Globus pallidus (tissue), 1 donor: ENCODE data around the gene CHTF8.
A peak's percentile ranks its signal among the peaks of the same experiment; 100 is the strongest.
"Not testable (repeated sequence)": the region's sequence is repeated elsewhere in the genome, so short reads cannot be mapped to it uniquely, and the experiment has no call there.

Source experiments
- DNase-seq: peaks from one replicate; pipeline ENCODE4 v3.0.0-alpha.2; 2015; ENCODE audit warnings: low spot score

The CHTF8 gene, protein sequence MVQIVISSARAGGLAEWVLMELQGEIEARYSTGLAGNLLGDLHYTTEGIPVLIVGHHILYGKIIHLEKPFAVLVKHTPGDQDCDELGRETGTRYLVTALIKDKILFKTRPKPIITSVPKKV

DNA sequence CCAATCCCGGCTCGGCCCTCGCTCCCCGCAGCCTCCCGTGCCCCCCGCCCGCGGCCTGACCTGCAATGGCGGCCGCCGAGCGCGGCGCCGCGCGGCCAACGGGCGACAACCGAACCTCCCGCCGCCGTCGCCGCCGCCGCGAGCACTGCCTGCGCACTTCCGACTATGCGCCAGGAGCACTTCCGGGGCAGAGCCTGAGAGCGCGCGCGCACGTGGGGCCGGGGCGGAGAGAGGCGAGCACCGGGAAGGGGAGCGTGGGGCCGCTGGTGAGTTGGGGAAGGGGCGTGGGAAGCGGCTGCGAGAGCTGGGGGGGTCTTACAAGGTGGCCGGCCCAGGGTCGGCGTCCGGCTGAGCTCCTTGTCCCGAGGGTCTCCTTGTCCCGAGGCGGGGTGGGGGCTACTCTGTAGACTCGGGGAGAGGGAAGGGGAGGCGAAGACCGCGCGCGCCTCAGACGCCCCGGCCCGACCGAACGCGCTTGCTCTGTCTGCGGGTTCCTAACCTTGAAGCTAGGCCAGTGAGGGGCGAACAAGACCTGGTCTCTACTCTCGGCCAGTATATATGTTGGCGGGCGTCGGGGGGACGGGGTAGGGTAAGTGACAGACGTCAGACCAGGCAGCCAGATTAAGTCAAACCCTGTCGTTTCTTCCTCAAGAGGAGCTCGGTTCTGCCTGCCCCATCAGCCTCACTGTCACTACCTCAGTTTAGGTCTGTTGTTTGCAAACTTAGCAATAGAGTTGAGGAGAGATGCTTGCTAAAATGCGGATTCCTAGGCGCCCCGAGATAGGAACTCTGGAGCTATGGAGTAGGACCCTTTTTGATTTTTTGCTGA lies at the start of gene CHTF8, which contains the start of gene UTP4:
TSS of gene CHTF8 (minus strand) at position 165 of the 829 bp plus-strand sequence. CDS start 11,130 bp downstream, outside the sequence.
TSS of gene UTP4 (plus strand) at position 226 of the 829 bp plus-strand sequence. CDS start 811 bp downstream, outside the sequence.
- peak; percentile 76 for DNase-seq

DNA sequence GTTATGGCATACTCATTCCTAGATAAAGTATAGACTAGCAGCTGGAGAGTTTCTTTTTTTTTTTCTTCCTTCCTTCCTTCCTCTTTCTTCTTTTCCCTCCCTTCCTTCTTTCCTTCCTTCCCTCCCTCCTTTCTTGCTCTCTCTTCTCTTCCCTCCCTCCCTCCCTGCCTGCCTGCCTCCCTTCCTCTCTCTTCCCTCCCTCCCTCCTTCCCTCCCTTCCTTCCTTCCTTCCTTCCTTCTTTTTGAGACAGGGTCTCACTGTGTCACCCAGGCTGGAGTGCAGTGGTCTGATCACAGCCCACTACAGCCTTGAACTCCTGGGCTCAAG lies 47.6 kb upstream of the CHTF8 start:
- DNase-seq = no peak

DNA sequence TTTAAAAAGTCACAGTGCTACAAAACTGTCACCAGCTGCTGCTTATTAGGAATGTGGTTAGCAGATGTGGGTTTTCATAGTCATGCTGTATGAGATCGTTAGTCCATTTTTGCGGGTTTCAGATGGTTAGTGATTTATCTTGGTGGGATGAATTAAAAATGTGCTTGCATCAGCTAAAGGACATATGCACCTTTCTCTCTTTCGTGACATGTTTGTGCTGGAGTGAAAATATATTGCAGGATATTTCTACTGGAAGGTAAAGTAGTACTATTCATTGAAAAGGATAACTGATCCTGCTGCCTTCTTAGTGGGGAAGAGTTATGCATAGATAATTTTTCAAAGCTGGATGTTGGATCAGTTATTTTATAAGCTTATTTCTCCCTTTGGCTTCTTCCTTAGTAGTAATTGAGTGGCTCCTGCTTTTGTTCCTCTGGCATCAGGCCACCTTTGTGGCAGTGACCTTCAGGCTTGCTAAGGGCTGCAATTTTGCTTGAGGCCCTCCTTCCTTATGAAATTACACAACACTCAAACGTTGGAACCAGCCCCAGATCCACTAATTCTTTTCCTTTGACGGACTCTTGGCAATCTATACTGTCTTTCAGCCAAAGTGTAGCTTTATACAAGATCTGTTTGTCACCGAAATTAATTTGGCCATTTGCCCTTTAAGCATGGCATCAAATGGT lies 47.1 kb upstream of the CHTF8 start:
- peak; percentile 26 for DNase-seq

DNA sequence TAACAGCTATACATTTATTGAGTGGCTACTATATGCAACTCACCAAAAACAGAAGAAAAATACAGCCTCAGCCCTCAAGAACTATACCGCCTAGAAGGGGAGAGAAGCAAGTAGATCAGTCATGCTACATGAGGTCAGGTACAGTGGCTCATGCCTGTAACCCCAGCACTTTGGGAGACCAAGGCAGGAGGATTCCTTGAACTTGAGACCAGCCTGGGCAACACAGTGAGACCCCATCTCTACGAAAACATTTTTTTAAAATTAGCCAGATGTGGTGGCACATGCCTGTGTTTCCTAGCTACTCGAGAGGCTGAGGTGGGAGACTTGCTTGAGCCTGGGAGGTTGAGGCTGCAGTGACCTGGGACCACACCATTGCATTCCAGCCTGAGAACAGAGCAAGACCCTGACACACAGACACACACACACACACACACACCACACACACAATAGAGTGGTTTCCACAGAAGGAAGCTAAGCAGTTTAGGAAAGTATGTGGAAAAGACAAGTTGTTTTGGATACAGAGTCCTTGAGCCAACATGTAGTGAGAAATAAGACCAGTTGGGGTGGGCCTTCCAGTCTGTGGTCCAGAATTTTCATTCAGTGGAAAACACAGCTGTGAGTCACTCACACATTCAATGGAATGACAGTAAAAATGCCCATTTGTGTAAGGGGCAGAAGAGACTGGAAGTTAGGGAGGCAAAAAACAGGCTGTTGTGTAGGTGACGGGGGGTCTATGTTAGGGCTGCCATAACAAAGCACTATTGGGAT lies 43.8 kb upstream of the CHTF8 start:
- no peak for DNase-seq

DNA sequence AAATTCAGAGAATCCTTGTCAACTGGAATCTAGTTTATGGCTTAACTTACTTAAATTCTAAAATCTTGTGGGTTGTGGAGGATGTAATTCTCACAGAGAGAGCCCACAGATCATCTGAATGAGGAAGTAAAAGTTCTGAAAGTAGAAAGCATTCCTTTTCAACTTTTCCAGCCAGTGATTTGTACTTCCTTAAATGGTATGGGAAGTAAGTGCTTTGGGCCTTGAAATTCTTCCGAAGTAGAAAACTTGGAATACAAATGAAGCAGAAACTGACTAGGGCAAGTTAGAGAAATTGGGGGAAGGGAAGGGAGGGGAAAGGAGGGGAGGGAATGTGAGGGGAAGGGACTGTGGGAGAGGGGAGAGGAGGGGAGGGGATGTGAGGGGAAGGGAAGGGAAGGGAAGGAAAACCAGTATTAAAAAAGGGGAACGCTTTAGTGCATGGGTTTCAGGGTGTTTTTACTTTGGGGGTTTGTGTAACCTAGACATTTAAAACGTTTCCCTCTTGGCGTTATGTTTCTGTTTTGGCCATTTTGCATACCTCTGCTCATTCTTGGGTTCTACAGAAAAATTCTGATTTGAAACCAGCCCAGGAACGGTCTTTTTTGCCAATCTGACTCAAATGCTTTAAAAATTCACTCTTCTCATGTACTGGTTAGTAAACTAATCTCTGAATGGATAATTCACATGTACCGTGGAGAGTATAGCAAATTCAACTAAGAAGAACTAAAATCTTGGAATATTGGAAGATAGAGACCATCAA lies 39.1 kb upstream of the CHTF8 start:
- peak; percentile 27 for DNase-seq

DNA sequence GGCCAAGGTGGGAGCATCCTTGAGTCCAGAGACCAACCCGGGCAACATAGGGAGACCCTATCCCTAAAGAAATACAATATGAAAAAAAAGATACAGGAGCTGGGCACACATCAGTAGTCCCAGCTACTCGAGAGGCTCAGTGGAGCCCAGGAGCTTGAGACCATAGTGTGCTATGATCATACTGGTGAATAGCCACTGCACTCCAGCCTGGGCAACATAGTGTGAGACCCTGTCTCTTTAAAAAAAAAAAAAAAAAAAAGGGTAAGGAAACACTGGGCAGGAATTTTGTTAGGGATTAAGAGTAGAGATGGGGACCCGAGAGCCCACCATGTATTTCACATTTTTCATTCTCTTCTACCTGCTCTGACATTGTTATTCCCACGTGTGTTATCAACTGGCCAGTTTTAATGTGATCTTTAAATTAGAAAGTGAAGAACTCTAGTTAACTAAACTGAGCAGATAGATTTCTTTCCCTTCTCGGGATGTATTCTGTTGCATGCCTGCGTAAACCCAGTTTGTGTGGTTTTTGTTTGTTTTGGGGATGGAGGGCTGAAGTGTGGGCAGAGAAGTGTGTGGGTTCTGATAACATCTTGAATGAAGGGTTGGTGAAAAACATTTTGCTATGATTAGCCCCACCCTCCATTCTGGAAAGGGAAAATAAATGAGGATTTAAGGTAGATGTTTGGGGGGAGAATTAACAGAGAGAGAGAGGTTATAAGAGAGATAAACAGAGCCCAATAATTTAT lies 37.4 kb upstream of the CHTF8 start:
- DNase-seq = no peak

DNA sequence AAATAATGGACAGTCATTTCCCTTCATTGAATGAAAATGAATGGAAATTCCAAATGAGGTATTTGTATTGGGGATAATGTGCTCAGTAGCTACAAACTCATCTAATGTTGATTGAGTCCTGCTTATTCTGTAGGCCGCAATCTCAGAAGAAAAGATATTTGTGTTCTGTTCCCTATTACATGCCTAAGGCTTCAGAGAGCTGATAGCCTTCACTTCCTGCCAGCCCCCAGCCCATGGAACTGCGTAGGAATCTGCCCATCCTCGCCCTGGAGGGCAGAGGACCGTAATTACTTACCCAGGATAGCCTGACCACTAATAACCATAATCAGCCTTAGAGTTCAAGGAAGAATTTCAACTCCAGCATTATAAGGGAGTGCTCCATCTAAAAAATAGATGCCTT lies 36.7 kb upstream of the CHTF8 start:
- DNase-seq = no peak

DNA sequence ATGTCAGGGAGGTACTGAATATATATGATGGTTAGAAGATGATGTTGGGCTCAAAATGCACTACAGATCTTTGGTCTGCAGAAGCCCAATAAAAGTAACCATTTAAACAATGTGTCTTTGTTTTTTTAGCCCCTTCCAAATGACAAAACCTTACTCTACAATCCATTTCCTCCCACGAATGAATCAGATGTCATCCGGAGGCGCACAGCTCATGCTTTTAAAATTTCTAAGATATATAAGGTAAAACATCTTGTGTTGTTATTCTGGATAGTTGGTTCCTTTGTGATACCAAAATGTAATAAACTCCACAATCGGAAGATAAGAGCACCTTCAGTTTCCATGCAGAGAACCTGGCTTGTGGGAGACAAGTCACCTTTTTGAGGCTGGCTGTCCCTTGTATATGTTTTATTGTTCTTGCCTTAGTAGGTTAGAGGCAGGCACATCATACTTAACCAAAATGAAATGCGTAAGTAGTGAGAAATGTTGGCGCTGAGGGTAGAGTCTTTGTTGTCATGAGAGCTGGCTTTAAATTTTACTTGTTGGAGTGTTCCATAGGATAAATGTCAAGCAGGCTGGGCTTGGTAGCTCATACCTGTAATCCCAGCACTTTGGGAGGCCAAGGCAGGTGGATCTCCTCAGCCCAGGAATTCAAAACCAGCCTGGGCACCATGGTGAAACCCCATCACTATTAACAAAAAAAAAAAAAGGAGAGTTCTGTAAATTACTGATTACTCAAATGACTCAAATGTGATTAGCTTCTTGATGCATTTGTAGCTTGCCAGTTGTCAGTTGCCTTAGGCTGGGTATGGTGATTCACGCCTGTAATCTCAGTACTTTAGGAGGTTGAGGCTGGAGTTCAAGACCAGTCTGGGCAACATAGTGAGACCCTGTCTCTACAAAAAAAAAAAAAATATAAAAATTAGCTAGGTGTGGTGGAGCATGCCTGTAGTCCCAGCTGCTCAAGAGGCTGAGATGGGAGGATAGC lies 34.9 kb upstream of the CHTF8 start:
- no peak for DNase-seq

DNA sequence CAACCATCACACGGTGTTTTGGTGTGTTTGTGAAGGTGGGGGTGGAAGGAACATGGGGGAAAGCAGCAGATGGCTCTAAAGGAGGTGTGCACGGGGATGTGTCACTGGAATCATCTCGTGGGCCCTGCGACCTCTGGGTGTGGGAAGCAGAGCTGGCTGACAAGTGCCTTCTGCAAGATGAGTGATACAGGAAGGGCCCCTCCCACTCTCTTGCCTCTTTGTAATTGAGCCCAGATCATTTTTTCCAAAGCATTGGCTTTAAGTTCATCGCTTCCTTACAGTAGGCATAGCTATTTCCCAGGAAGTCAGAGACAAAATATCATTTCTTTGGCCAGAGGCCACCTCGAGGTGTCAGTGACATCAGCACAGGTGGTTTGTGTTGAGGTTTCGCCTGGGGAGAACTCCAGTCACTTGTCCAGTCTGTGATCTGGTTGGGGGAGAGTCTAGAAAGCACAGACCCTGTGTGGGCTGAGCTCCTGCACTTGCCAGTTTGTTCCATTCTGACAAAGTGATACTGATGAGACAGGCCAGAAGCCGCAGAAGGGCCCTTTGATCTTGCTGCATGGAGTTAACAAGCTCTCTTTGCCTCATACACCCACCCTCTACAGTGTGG lies 33.9 kb upstream of the CHTF8 start:
- no peak for DNase-seq

DNA sequence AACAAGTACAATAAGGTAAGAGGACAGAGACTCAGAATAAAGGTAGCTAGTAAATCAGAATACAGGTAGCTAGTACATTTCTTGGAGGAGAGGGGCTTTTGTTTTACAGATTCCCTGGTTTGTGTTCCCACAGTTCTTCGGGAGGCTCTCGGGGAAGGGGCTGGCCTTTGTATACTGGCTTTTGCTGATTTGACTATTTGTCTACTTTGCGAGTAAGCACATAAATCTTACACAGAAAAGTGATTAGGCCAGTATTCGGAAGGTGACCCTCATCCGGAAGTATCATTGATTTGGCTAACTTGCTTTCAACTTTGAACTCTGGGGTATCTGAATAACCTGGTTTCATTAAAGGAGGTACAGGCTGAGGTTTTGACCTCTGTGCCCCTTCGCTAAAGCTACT lies 33.2 kb upstream of the CHTF8 start:
- no peak for DNase-seq

DNA sequence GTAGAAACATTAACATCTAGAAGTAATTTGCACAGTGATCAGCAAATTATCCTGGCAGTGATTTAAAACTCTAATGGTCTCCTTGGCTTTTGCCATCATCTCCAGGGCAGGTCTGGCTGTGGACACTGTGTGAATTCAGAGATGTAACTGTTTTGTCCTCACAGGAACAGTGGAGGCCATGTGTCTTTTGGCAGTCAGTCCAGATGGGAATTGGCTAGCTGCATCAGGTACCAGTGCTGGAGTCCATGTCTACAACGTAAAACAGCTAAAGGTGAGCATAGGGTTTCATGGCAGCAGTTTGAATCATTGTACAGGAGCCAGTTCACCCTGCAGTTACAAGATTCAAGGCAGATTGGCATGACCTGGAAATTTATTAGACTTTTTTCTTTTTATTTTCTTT lies 27.8 kb upstream of the CHTF8 start:
- no peak for DNase-seq

DNA sequence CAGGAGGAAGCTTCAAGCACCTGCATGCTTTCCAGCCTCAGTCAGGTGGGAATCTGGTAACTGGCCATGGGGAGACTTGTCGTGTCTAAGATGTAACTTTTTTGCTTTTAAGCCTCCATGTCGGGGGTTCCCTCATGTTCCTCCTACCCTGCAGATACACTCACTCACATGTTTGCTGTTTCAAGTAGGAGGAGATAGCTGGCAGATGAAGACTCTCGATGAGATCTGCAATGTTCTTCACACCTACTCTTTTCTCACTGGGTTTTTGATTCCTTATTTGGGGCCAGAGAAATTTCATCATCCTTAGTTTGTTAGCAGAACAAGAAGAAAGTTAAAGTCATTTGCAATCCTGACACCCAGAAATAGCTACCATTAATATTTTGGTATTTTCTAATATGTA lies 24.8 kb upstream of the CHTF8 start:
- DNase-seq = no peak

DNA sequence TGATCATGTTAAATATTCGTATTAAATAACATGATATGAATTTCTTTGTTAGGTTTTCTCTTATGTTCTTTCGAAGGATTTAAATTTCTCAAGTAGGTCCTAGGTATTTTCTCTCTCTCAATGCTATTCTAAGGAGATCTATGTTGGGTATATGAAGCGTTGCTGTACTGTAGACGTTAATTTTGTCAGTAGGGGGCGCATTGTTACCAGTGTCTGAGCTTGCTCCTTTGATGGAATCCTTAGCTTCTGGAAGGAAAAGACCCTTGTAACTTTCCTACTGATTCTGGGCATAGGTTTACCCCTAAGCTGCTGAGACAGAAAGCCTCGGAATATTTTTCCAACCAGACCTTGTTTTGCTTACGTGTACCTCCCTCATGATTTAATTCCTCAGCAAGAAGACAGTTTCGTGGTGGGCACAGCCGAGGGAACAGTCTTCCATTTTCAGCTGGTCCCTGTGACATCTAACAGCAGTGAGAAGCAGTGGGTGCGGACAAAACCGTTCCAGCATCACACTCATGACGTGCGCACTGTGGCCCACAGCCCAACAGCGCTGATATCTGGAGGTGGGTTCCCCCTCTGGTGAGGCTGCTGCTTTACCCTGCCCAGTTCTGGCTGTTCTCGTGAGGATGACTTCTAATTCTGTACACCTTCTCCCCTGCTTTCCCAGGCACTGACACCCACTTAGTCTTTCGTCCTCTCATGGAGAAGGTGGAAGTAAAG lies 17.9 kb upstream of the CHTF8 start:
- peak; percentile 69 for DNase-seq

DNA sequence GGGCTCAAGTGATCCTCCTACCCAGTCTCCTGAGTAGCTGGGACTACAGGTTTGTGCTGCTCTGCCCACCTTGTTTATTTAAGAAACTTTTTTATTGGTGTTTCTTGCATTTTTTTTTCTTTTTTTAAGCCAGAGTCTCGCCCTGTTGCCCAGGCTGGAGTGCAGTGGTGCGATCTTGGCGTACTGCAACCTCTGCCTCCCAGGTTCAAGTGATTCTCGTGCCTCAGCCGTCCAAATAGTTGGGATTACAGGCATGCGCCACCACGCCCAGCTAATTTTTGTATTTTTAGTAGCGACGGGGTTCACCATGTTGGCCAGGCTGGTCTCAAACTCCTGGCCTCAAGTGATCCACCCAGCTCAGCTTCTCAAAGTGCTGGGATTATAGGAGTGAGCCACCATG lies 17.2 kb upstream of the CHTF8 start:
- DNase-seq = not testable (repeated sequence)

DNA sequence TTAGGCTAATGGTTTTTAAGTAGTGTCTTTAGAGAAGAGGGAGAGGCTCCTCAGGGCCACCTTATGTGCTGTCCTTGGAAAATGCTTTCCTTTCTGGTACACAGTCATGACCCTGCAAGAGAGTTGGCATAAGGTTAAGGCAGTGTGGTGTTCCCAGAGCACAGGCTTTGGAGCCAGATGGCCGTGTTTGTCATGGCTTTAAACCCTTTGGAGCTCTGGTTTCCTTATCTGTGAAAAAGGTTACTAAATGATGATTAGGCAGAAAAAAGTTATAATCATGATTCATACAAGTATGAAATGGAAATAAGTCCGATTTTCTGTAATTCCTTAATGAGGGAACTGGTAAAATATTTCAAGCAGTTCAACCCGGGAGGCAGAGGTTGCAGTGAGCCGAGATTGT lies 13.3 kb upstream of the CHTF8 start:
- no peak for DNase-seq

DNA sequence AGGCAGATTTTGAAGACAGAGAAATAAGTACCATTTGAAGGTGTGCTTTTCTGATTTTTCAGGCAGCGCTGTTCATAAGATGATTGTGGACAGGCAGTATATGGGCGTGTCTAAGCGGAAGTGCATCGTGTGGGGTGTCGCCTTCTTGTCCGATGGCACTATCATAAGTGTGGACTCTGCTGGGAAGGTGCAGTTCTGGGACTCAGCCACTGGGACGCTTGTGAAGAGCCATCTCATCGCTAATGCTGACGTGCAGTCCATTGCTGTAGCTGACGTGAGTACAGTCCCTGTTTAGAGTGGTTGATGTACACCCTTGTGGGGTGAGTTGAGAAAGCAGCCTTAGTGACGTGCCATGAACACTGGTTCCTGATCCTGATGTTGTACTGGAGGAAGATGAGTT lies 10.7 kb upstream of the CHTF8 start:
- DNase-seq = no peak

DNA sequence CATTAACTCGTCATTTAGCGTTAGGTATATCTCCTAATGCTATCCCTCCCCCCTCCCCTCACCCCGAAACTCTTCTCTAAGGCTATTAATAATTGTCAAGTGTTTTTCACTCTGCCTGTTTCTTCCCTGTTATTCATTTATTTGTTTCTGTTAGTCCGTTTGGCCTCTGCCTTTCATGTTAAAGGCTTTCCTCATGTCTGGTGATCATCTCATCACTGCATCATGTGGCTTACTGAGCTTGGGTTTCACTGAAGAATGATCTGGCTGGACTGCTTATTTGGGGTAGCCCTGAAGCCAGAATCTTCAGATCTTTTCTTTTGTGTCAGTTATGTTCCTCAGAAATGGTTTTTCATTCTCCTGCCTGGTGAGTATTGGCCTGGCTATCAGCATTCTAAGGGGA lies 9.5 kb upstream of the CHTF8 start:
- no peak for DNase-seq

DNA sequence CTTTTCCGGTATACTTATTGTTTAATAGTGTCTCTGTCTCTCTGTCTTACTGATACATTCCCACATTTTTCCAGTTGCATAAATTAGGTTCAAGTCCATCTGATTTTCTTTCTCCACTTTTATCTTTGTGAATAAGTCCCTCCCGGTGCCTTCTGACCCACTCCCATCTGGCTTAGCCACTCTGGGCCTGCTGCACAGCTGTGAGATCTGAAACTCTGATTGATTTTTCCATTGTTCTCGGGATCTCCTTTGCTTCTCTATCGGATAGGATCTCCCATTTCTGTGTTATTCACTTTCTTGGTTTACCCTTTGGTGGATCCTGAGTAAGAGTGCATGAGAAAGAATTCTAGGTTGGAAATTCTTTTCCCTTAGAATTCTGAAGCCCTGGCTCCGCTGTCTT lies 8.6 kb upstream of the CHTF8 start:
- no peak for DNase-seq

DNA sequence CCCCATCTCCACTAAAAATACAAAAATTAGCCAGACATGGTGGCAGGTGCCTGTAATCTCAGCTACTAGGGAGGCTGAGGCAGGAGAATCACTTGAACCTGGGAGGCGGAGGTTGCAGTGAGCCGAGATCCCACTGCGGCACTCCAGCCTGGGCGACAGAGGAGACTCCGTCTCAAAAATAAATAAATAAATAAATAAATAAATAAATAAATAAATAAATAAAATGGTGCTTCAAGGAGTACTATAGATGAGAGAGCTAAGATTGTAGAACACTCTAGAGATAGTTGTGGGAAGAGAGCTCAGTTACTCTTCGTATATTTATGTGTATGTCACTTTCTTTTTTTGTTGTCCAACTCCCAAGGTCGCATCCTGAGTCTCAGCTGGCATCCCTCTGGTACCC lies 7.1 kb upstream of the CHTF8 start:
- DNase-seq = not testable (repeated sequence)
